ENCODE data around the gene VPS37C.

VPS37C gene

GRCh38 chr11:61150706-61151544, 10.3 kb downstream of the VPS37C start:
- TF ChIP-seq TAF1 (IDR thresholded peaks at IDR 0.05; ENCODE audit: borderline replicate concordance, low read depth, low read length) (no peak), POLR2A (IDR thresholded peaks at IDR 0.05; ENCODE audit: low read depth, low read length) (no peak), POLR2AphosphoS5 (IDR thresholded peaks at IDR 0.05; ENCODE audit: low read depth, low read length) (no peak)
- DNase-seq (ENCODE audit: insufficient read length) = no peak
- FAIRE-seq = no peak

- FAIRE-seq (no peak), DNase-seq (ENCODE audit: insufficient read length) (no peak)
- no peak for TF ChIP-seq POLR2A (IDR thresholded peaks at IDR 0.05; ENCODE audit: low read depth, low read length)
These were observed 11.3 kb downstream of the VPS37C start for GRCh38 chr11:61149624-61150615.

GRCh38 chr11:61147791-61148620, 13.2 kb downstream of the VPS37C start:
- FAIRE-seq (no peak), DNase-seq (ENCODE audit: insufficient read length) (no peak)
- no peak for TF ChIP-seq TAF1 (IDR thresholded peaks at IDR 0.05; ENCODE audit: borderline replicate concordance, low read depth, low read length)
- no peak for TF ChIP-seq POLR2A (IDR thresholded peaks at IDR 0.05; ENCODE audit: low read depth, low read length)
- TF ChIP-seq POLR2AphosphoS5 (IDR thresholded peaks at IDR 0.05; ENCODE audit: low read depth, low read length) = no peak

- TF ChIP-seq POLR2AphosphoS5 (IDR thresholded peaks at IDR 0.05; ENCODE audit: low read depth, low read length) = no peak
- TF ChIP-seq POLR2A (IDR thresholded peaks at IDR 0.05; ENCODE audit: low read depth, low read length) = no peak
- TF ChIP-seq TAF1 (IDR thresholded peaks at IDR 0.05; ENCODE audit: borderline replicate concordance, low read depth, low read length) = no peak
- DNase-seq (ENCODE audit: insufficient read length) (no peak), FAIRE-seq (no peak)
These were observed 14.0 kb downstream of the VPS37C start for GRCh38 chr11:61147271-61147670.

- no peak for FAIRE-seq
- DNase-seq (ENCODE audit: insufficient read length) = no peak
- TF ChIP-seq POLR2AphosphoS5 (IDR thresholded peaks at IDR 0.05; ENCODE audit: low read depth, low read length) = no peak
- no peak for TF ChIP-seq TAF1 (IDR thresholded peaks at IDR 0.05; ENCODE audit: borderline replicate concordance, low read depth, low read length)
- no peak for TF ChIP-seq POLR2A (IDR thresholded peaks at IDR 0.05; ENCODE audit: low read depth, low read length)
These were observed 14.8 kb downstream of the VPS37C start for GRCh38 chr11:61146416-61146815.

GRCh38 chr11:61145228-61146005, 15.8 kb downstream of the VPS37C start:
- no peak for FAIRE-seq
- TF ChIP-seq POLR2AphosphoS5 (IDR thresholded peaks at IDR 0.05; ENCODE audit: low read depth, low read length) (no peak), POLR2A (IDR thresholded peaks at IDR 0.05; ENCODE audit: low read depth, low read length) (no peak), TAF1 (IDR thresholded peaks at IDR 0.05; ENCODE audit: borderline replicate concordance, low read depth, low read length) (no peak)

GRCh38 chr11:61144511-61145179, 16.6 kb downstream of the VPS37C start:
- DNase-seq (ENCODE audit: insufficient read length) (no peak), FAIRE-seq (no peak)
- TF ChIP-seq POLR2A (IDR thresholded peaks at IDR 0.05; ENCODE audit: low read depth, low read length) = no peak
- no peak for TF ChIP-seq TAF1 (IDR thresholded peaks at IDR 0.05; ENCODE audit: borderline replicate concordance, low read depth, low read length)
- no peak for TF ChIP-seq POLR2AphosphoS5 (IDR thresholded peaks at IDR 0.05; ENCODE audit: low read depth, low read length)

More at GRCh38 chr11:61145228-61146005, 15.8 kb downstream of the VPS37C start:
- DNase-seq (ENCODE audit: insufficient read length) = no peak

- no peak for TF ChIP-seq TAF1 (IDR thresholded peaks at IDR 0.05; ENCODE audit: borderline replicate concordance, low read depth, low read length)
- no peak for TF ChIP-seq POLR2A (IDR thresholded peaks at IDR 0.05; ENCODE audit: low read depth, low read length)
- no peak for TF ChIP-seq POLR2AphosphoS5 (IDR thresholded peaks at IDR 0.05; ENCODE audit: low read depth, low read length)
- no peak for DNase-seq (ENCODE audit: insufficient read length)
- no peak for FAIRE-seq
These were observed 18.8 kb downstream of the VPS37C start for GRCh38 chr11:61142424-61142823.

- DNase-seq (ENCODE audit: insufficient read length) (peak; percentile 15), FAIRE-seq (no peak)
These were observed 19.6 kb downstream of the VPS37C start for GRCh38 chr11:61141601-61142028.

GRCh38 chr11:61140416-61140815, 20.8 kb downstream of the VPS37C start:
- no peak for DNase-seq (ENCODE audit: insufficient read length)
- FAIRE-seq = no peak
- TF ChIP-seq POLR2AphosphoS5 (IDR thresholded peaks at IDR 0.05; ENCODE audit: low read depth, low read length) (no peak), POLR2A (IDR thresholded peaks at IDR 0.05; ENCODE audit: low read depth, low read length) (no peak), TAF1 (IDR thresholded peaks at IDR 0.05; ENCODE audit: borderline replicate concordance, low read depth, low read length) (no peak)

More at GRCh38 chr11:61141601-61142028, 19.6 kb downstream of the VPS37C start:
- TF ChIP-seq TAF1 (IDR thresholded peaks at IDR 0.05; ENCODE audit: borderline replicate concordance, low read depth, low read length) (no peak), POLR2A (IDR thresholded peaks at IDR 0.05; ENCODE audit: low read depth, low read length) (no peak), POLR2AphosphoS5 (IDR thresholded peaks at IDR 0.05; ENCODE audit: low read depth, low read length) (no peak)
